Stimulated activated CD4-positive, alpha-beta T cell treated with anti-CD3 and anti-CD28 coated beads, TNF-alpha, amount 100 ng/mL, for 1 hour (primary cell): Measurements from ENCODE around the gene UVRAG.
"Not testable (repeated sequence)": the region's sequence is repeated elsewhere in the genome, so short reads cannot be mapped to it uniquely, and the experiment has no call there.

ENCODE experiments used
- DNase-seq, 3 donors: peaks; one replicate each; pipeline ENCODE4 v3.0.0-alpha.2; 2020; ENCODE audit warnings: low read depth in 3 of 3, low spot score in 1 of 3

The UVRAG gene

DNA sequence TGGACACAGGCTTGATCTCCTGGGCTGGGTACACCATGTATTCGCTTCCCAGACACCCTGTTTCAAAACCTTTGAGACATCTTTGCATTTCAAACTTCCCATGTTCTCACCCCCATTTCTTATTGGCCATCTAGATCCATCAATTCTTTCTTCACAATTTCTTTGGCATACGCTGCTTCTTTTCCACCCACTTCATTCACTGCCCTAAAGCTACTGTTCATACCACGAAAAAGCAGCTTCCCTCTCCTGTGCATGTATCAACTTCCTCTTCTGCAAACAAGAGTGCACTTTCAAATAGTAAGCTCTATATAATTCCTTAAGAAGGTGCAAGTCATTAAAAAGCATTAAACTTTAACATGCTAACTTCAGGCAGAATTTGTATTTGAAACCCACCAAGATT lies 21.4 kb downstream of the UVRAG start:
- no peak for DNase-seq

GRCh38 chr11:75839851-75840250 lies 24.8 kb downstream of the UVRAG start:
- DNase-seq: no peak

DNA sequence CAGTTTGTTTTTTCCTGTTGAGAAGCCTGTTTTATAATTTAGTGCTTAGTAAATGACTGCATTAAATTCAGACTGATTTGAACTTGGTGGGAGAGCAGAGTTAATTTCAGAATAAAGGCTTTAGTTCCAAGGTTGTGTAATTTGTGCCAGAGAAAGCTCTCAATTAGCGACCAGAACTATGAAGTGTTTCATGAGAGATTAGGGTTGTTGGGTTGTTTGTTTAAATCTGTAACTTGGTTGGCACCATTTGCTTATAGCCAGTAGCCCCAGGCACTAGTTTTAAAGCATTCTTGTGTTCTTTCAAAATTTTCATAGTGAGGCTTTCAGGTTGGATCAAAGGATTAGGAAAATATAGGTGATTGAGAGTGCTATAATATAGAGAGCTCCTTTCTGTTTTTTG lies 25.5 kb downstream of the UVRAG start:
- no peak for DNase-seq

GRCh38 chr11:75841739-75842138 lies 26.7 kb downstream of the UVRAG start:
- no peak for DNase-seq

DNA sequence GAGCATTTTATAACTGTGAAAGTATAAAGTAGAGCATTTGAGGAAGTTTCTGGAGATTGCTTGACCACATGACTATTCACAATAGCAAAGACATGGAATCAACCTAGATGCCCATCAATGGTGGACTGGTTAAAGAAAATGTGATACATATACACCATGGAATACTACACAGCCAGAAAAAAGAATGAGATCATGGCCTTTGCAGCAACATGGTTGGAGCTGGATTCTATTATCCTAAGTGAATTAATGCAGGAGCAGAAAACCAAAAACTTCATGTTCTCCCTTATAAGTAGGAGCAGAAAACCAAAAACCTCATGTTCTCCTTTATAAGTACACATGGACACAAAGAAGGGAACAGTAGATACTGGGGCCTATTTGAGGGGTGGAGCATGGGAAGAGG lies 30.3 kb downstream of the UVRAG start:
- no peak for DNase-seq

DNA sequence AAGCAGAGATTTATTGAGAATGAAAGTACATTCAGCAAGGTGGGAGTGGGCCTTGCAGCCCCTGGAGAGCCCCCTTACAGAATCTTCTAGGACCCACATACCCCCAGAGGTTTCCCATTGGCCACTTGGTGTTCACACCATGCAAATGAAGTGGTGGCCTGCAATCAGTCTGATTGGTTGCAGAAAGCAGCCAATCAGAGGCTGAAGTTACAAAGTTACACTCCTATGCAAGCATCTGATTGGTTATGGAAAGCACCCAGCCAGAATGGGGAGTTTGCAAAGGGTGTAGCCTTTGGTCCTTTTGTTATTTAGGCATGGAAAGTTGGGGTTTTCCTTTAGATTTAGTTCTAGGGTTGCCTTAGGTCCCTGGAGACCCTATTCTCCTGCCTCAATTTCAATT lies 34.9 kb downstream of the UVRAG start:
- no peak for DNase-seq

GRCh38 chr11:75850787-75851186 lies 35.8 kb downstream of the UVRAG start:
- DNase-seq: no peak

DNA sequence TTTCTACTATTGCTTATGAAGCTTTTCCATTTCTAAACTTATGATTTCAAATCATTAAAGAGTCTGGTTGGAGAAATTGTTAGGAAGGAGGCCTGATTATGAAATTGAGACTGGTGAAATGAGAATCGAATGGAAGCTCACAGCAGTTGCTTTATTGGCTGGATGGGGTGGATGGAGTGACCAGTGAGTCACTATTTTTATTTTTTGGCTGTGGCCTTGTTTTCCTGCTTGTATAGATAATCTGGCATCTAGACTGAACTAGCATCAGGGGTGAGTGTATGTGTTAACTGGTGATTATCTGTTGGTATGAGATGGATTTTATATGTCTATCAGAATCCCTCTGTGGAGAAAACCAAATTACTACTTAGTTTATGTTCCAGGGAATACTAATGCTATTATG lies 36.2 kb downstream of the UVRAG start:
- no peak for DNase-seq

DNA sequence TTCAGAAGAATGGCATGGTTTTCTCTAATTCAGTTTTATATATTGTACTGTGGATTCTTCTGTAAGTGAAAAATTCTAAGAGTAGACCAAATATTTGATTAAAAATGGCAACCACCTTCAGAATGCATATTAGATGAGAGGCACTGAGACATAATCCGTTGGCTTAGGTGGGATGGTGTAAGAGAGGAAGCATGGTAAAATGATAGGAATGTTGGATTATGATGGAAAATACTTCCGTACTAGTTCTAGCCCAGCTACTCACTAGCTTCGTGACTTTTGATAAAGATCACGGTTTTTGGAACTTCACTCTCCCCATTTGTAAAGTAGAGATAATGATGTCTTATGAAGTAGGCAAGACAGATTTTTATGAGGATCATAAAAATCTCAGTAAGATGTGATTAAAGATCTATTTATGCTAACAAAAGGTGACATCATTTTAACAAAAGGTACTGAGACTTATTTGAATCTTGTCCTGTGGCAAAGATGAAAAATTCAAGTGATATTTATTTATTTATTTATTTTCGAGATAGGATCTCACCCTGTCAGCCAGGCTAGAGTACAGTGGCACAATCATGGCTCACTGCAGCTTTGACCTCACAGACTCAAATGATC lies 37.5 kb downstream of the UVRAG start:
- DNase-seq: no peak

- DNase-seq: not testable (repeated sequence)
These were observed 38.6 kb downstream of the UVRAG start for GRCh38 chr11:75853563-75853962.

- DNase-seq: no peak
These were observed 39.0 kb downstream of the UVRAG start for GRCh38 chr11:75853971-75854370.

DNA sequence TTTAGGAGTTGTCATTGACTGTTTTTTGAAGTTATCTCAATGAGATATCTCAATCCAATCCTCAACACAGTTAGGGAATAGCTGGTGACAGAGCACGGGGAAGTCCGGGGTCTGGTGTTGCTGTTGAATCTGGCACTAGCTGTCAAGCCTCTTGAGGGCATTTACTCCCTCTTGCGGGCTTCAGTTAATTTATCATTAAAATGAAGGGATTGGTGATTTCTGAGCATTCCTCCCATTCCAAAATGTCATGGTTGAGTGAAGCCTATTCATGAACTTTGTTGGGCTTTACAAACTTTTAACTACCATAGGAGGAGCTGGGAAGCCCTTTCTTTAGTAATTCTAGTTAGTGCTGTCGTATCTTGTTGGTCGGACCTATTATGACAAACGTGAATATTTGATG lies 40.2 kb downstream of the UVRAG start:
- DNase-seq: no peak

DNA sequence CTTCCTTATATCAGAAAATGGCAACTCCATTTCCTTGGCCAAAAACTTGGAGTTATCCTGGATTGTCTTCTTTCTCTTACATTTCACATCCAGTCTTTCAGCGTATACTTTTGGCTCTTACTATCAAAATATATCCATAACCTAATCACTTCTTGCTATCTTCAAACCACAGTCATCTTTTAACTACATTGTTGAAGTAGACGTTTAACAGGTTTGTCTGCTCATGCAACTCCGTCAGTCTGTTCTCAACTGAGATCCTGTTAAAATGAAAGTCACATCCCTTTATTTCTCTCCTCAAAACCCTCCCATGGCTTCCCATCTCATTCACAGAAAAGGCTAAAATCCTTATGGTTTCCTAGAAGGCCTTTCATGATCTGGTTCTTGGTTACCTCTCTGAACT lies 41.9 kb downstream of the UVRAG start:
- no peak for DNase-seq

DNA sequence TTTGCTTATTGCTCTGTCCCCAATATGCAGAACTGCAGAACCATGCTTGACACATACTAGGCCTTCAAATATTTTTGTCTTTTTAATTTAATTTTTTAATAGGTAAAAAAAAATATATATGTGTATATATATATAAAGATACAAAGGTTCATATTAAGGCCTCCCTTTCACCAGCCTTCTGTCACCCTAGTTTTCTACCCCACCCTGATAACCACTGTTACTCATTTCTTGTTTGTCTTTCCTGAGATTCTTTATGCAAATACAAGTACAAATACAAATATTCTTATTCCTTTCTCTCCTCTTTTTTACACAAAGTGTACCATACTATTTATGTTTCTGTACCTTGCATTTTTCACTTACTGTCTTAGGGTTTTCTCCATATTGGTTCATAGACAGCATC lies 43.0 kb downstream of the UVRAG start:
- DNase-seq: no peak

DNA sequence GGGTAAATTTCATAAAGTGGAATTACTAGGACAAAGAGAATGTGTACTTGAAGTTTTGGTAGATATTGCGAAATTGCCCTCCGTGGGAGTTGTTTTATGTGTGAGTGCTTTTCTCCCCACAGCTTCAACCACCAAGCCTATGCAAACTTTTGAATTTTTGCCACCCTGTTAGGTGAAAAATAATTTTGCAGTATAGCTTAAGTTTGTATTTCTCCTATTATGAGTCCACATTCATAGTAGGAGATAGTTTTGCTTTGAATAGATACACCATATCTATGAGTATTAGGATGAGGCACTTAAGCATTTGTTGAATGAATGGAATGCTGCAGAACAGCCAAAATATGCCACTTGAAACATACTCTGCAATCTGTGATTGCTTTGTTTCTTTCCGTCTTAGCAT lies 43.6 kb downstream of the UVRAG start:
- no peak for DNase-seq

- no peak for DNase-seq
These were observed 44.6 kb downstream of the UVRAG start for GRCh38 chr11:75859614-75860013.

GRCh38 chr11:75862437-75862836 lies 47.4 kb downstream of the UVRAG start:
- no peak for DNase-seq

GRCh38 chr11:75867778-75868374 lies 52.9 kb downstream of the UVRAG start:
- DNase-seq: peak in 2 of 3 donors; percentile 9 to 11

- no peak for DNase-seq
These were observed 54.0 kb downstream of the UVRAG start for GRCh38 chr11:75868990-75869389.

DNA sequence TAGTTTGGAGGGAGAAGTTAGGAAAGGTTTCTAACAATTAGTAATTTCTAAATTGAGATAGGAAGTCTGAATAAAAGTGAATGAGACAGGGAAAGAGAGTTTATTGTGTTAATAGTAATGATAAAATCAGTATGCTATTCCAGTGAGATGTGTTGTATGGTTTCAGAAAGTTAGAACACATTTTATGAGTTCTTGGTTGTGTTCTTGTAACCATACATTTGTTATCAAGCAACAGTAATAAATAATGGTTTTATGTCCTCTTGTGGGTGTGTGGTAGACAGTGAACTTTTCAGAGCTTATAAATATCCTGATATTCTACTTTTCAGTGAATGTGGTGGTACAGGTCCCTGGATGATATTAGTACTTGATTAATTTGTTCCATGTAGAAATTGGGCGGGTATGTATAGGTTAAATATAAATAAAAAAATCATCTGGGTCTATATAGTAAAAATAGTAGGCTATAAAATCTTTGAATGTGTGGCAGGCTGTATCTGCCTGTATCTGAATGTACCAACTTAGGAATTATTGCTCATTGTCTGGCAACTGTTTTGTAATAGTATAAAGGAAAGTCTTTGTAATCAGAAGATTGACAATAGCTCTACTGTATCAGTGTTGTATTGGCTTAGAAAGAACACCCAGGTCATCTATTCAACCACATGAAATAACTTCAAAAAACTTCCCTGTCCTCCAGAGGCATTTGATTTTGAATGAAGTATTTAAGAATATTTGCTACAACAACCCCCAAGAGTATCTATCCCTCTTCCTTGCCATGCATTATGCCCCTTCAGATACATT lies 54.8 kb downstream of the UVRAG start:
- DNase-seq: no peak

- DNase-seq: no peak
These were observed 57.9 kb downstream of the UVRAG start for GRCh38 chr11:75872887-75873416.
